Mononuclear cell (primary cell): ENCODE data around the gene ATP6V1F. TPM values are rescaled to one million over a fixed set of nuclear protein-coding genes. Genes with fewer than 3 reads are reported as not detected.
A peak's percentile ranks its signal among the peaks of the same experiment; 100 is the strongest.

Experiments
- H3K27me3 ChIP-seq: 2 replicates; pipeline ENCODE4 v1.6.0; 2011; ENCODE audit warnings: low read length, control low read depth; ENCODE audit not compliant: insufficient read depth
- H3K4me1 ChIP-seq: 2 replicates; pipeline ENCODE4 v1.5.1; 2011; ENCODE audit warnings: mild to moderate bottlenecking, low read length, control low read depth; ENCODE audit not compliant: insufficient read depth
- H3K4me3 ChIP-seq: 2 replicates; pipeline ENCODE4 v1.5.1; 2011; ENCODE audit warnings: mild to moderate bottlenecking, low read length, moderate library complexity
- H3K9me3 ChIP-seq: 2 replicates; pipeline ENCODE4 v1.5.1; 2011; ENCODE audit warnings: low read depth, mild to moderate bottlenecking, control low read depth, low read length
- total RNA-seq: library from RNA; depleted of rRNA; stranded (reverse); fragments of >200 nt; gene quantifications from one replicate; pipeline ENCODE4 v1.2.3, GENCODE V29; 2012

Gene ATP6V1F
- total RNA-seq, 1 donor: 87.9 TPM

- Histone ChIP-seq H3K27me3 (no peaks in the 10 kb centered on the region), H3K4me3 (no peak overlapping the region), H3K9me3 (no peaks in the 10 kb centered on the region), H3K4me1 (peaks cover 29% of the 10 kb centered on the region)
These were observed 5.4 kb downstream of the ATP6V1F start for GRCh38 chr7:128867842-128868623.

- Histone ChIP-seq H3K4me3 (no peak overlapping the region), H3K9me3 (no peaks in the 10 kb centered on the region), H3K4me1 (peaks cover 25% of the 10 kb centered on the region), H3K27me3 (no peaks in the 10 kb centered on the region)
These were observed 6.0 kb downstream of the ATP6V1F start for GRCh38 chr7:128868624-128869137.

- Histone ChIP-seq H3K4me3 (peak overlapping the region; percentile 29), H3K27me3 (no peaks in the 10 kb centered on the region), H3K9me3 (no peaks in the 10 kb centered on the region), H3K4me1 (peaks cover 18% of the 10 kb centered on the region)
These were observed 6.7 kb downstream of the ATP6V1F start for GRCh38 chr7:128869138-128869943.

- H3K4me3 ChIP-seq: peak overlapping the region; percentile 29
- H3K27me3 ChIP-seq: no peaks in the 10 kb centered on the region
- peaks cover 17% of the 10 kb centered on the region for H3K4me1 ChIP-seq
- no peaks in the 10 kb centered on the region for H3K9me3 ChIP-seq
These were observed 7.3 kb downstream of the ATP6V1F start for GRCh38 chr7:128869944-128870285.

- Histone ChIP-seq H3K4me1 (peaks cover 17% of the 10 kb centered on the region), H3K9me3 (no peaks in the 10 kb centered on the region), H3K4me3 (no peak overlapping the region), H3K27me3 (no peaks in the 10 kb centered on the region)
These were observed 8.4 kb downstream of the ATP6V1F start for GRCh38 chr7:128871050-128871449.

- no peak overlapping the region for H3K4me3 ChIP-seq
- H3K27me3 ChIP-seq: no peaks in the 10 kb centered on the region
- no peaks in the 10 kb centered on the region for H3K9me3 ChIP-seq
- H3K4me1 ChIP-seq: peaks cover 17% of the 10 kb centered on the region
These were observed 9.8 kb downstream of the ATP6V1F start for GRCh38 chr7:128872394-128872824.

GRCh38 chr7:128873234-128873633 lies 10.6 kb downstream of the ATP6V1F start:
- Histone ChIP-seq H3K9me3 (no peaks in the 10 kb centered on the region), H3K27me3 (no peaks in the 10 kb centered on the region), H3K4me3 (no peak overlapping the region), H3K4me1 (peaks cover 17% of the 10 kb centered on the region)

GRCh38 chr7:128874140-128875031 lies 11.7 kb downstream of the ATP6V1F start:
- peaks cover 8% of the 10 kb centered on the region for H3K4me1 ChIP-seq
- H3K27me3 ChIP-seq: no peaks in the 10 kb centered on the region
- no peaks in the 10 kb centered on the region for H3K9me3 ChIP-seq

GRCh38 chr7:128875523-128875948 lies 12.9 kb downstream of the ATP6V1F start:
- Histone ChIP-seq H3K4me3 (no peak overlapping the region), H3K9me3 (no peaks in the 10 kb centered on the region), H3K4me1 (no peaks in the 10 kb centered on the region), H3K27me3 (no peaks in the 10 kb centered on the region)

More at GRCh38 chr7:128874140-128875031, 11.7 kb downstream of the ATP6V1F start:
- H3K4me3 ChIP-seq: no peak overlapping the region

GRCh38 chr7:128876127-128876526 lies 13.5 kb downstream of the ATP6V1F start:
- H3K4me3 ChIP-seq: no peak overlapping the region
- H3K4me1 ChIP-seq: no peaks in the 10 kb centered on the region
- H3K27me3 ChIP-seq: no peaks in the 10 kb centered on the region
- H3K9me3 ChIP-seq: no peaks in the 10 kb centered on the region

GRCh38 chr7:128876586-128876977 lies 13.9 kb downstream of the ATP6V1F start:
- no peaks in the 10 kb centered on the region for H3K27me3 ChIP-seq
- no peaks in the 10 kb centered on the region for H3K4me1 ChIP-seq
- H3K4me3 ChIP-seq: no peak overlapping the region
- H3K9me3 ChIP-seq: no peaks in the 10 kb centered on the region

GRCh38 chr7:128876978-128877755 lies 14.5 kb downstream of the ATP6V1F start:
- no peaks in the 10 kb centered on the region for H3K9me3 ChIP-seq
- H3K4me3 ChIP-seq: no peak overlapping the region
- H3K4me1 ChIP-seq: no peaks in the 10 kb centered on the region

GRCh38 chr7:128877756-128878120 lies 15.1 kb downstream of the ATP6V1F start:
- no peaks in the 10 kb centered on the region for H3K4me1 ChIP-seq
- H3K27me3 ChIP-seq: no peaks in the 10 kb centered on the region
- no peak overlapping the region for H3K4me3 ChIP-seq
- no peaks in the 10 kb centered on the region for H3K9me3 ChIP-seq

More at GRCh38 chr7:128876978-128877755, 14.5 kb downstream of the ATP6V1F start:
- no peaks in the 10 kb centered on the region for H3K27me3 ChIP-seq
